HCT116 (cell line): ENCODE data around the gene CTTNBP2NL.

Source experiments
- CTCF ChIP-seq, 3 experiments: fragments of 200-600 bp in 1 of 3; sonication (generic) in 1 of 3; IDR thresholded peaks in 2 of 3; conservative IDR thresholded peaks in 1 of 3; 2 replicates each; pipeline ENCODE4 v1.5.1; 2012 to 2017; ENCODE audit warnings: low read depth in 2 of 3, low read length in 2 of 3, antibody characterized with exemption in 1 of 3, borderline replicate concordance in 1 of 3, control low read depth in 1 of 3, mild to moderate bottlenecking in 1 of 3, mixed read lengths in 1 of 3, mixed run types in 1 of 3, moderate library complexity in 1 of 3; ENCODE audit not compliant: insufficient read depth in 1 of 3
- EZH2 ChIP-seq: fragments of 200-600 bp; sonication (generic); IDR thresholded peaks from 2 replicates; pipeline ENCODE4 v1.6.1; 2017; ENCODE audit warnings: antibody characterized with exemption, mixed run types
- JUND ChIP-seq: IDR thresholded peaks from 2 replicates; pipeline ENCODE4 v1.6.1; 2012
- MAX ChIP-seq: IDR thresholded peaks from 2 replicates; pipeline ENCODE4 v1.6.1; 2012
- POLR2A ChIP-seq: IDR thresholded peaks from 2 replicates; pipeline ENCODE4 v1.7.0; 2011; ENCODE audit warnings: borderline replicate concordance; ENCODE audit not compliant: insufficient read depth, insufficient read length; ENCODE audit errors: extremely low read depth
- POLR2AphosphoS5 ChIP-seq: IDR thresholded peaks from 2 replicates; pipeline ENCODE4 v1.6.1; 2011; ENCODE audit warnings: mild to moderate bottlenecking, low read depth, low read length, moderate library complexity
- REST ChIP-seq: IDR thresholded peaks from 2 replicates; pipeline ENCODE4 v1.6.1; 2012; ENCODE audit warnings: low read depth
- SRF ChIP-seq: IDR thresholded peaks from 2 replicates; pipeline ENCODE4 v1.6.1; 2012; ENCODE audit warnings: low read depth
- ZNF274 ChIP-seq: fragments of 200-500 bp; sonication (Bioruptor generic); IDR thresholded peaks from 2 replicates; pipeline ENCODE4 v1.6.1; 2014; ENCODE audit warnings: mild to moderate bottlenecking, low read depth, low read length, inconsistent platforms

- TF ChIP-seq POLR2A (no peak), ZNF274 (no peak), POLR2AphosphoS5 (no peak), CTCF (IDR thresholded peaks at IDR 0.05 in 2 of 3, conservative IDR thresholded peaks at IDR 0.05 in 1 of 3; ENCODE audit: borderline replicate concordance in 1 of 3, insufficient read depth in 1 of 3, low read depth in 2 of 3, low read length in 2 of 3) (peak; percentile 73 to 87 (median 86)), MAX (no peak), EZH2 (no peak), REST (no peak), SRF (no peak), JUND (no peak)
Measured at GRCh38 chr1:112358798-112359408, 37.1 kb upstream of the CTTNBP2NL start.
